Measurements from ENCODE around the gene FAM174B.

FAM174B gene

GRCh38 chr15:92603278-92603677 is 52.3 kb downstream of the FAM174B start:
- Histone ChIP-seq H3K4me2 (ENCODE audit: low read depth, low read length) (no peak overlapping the region), H4K20me1 (ENCODE audit: insufficient read depth, low read length) (no peaks in the 10 kb centered on the region), H3K9me3 (replicated peaks; ENCODE audit: insufficient read depth, low read length) (no peaks in the 10 kb centered on the region), H3K27me3 (replicated peaks; ENCODE audit: insufficient read depth, low read length) (no peaks in the 10 kb centered on the region), H2AFZ (ENCODE audit: low read length) (no peak overlapping the region), H3K27ac (ENCODE audit: low read length) (no peak overlapping the region), H3K79me2 (ENCODE audit: low read length) (no peaks in the 10 kb centered on the region), H3K4me3 (ENCODE audit: low read length) (no peak overlapping the region), H3F3A (ENCODE audit: insufficient read depth, low read length) (no peaks in the 10 kb centered on the region), H3K4me1 (ENCODE audit: low read length) (no peaks in the 10 kb centered on the region), H3K9me2 (replicated peaks; ENCODE audit: insufficient read depth, low read length) (no peaks in the 10 kb centered on the region), H3K9ac (ENCODE audit: low read length) (no peak overlapping the region), H3K36me3 (replicated peaks; ENCODE audit: insufficient read depth, low read length) (no peaks in the 10 kb centered on the region)
- DNase-seq: no peak
- TF ChIP-seq CTCF (IDR thresholded peaks at IDR 0.05; ENCODE audit: low read length) (no peak), EZH2phosphoT487 (IDR thresholded peaks at IDR 0.05; ENCODE audit: low read length) (no peak), EZH2 (optimal IDR thresholded peaks at IDR 0.05; ENCODE audit: low read depth, low read length) (no peak)

DNA sequence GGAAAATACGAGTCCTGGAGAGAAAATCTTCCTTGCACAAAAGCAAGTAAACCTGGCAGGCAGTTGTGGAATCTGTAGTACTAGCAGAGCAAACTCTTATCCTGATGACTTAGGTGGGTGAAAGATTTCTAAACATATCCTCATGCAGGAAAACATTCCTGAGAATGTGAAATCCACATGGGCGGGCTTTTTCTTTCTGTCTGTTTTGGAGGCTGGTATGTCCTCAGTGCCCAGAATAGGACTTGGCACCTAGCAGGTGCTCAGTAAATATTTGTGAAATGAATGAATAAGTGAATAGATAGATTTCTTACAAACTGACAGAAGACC is 53.3 kb downstream of the FAM174B start:
- TF ChIP-seq EZH2phosphoT487 (IDR thresholded peaks at IDR 0.05; ENCODE audit: low read length): no peak
- no peaks in the 10 kb centered on the region for H3K4me1 ChIP-seq (ENCODE audit: low read length)
- H3K4me3 ChIP-seq (ENCODE audit: low read length): no peak overlapping the region
- no peak overlapping the region for H3K9ac ChIP-seq (ENCODE audit: low read length)
- H3F3A ChIP-seq (ENCODE audit: insufficient read depth, low read length): no peaks in the 10 kb centered on the region
- H3K9me3 ChIP-seq (replicated peaks; ENCODE audit: insufficient read depth, low read length): no peaks in the 10 kb centered on the region
- H4K20me1 ChIP-seq (ENCODE audit: insufficient read depth, low read length): no peaks in the 10 kb centered on the region
- no peak overlapping the region for H3K27ac ChIP-seq (ENCODE audit: low read length)
- no peaks in the 10 kb centered on the region for H3K36me3 ChIP-seq (replicated peaks; ENCODE audit: insufficient read depth, low read length)
- H2AFZ ChIP-seq (ENCODE audit: low read length): no peak overlapping the region
- H3K27me3 ChIP-seq (replicated peaks; ENCODE audit: insufficient read depth, low read length): no peaks in the 10 kb centered on the region
- DNase-seq: no peak
- no peaks in the 10 kb centered on the region for H3K9me2 ChIP-seq (replicated peaks; ENCODE audit: insufficient read depth, low read length)
- H3K4me2 ChIP-seq (ENCODE audit: low read depth, low read length): no peak overlapping the region
- no peaks in the 10 kb centered on the region for H3K79me2 ChIP-seq (ENCODE audit: low read length)

DNA sequence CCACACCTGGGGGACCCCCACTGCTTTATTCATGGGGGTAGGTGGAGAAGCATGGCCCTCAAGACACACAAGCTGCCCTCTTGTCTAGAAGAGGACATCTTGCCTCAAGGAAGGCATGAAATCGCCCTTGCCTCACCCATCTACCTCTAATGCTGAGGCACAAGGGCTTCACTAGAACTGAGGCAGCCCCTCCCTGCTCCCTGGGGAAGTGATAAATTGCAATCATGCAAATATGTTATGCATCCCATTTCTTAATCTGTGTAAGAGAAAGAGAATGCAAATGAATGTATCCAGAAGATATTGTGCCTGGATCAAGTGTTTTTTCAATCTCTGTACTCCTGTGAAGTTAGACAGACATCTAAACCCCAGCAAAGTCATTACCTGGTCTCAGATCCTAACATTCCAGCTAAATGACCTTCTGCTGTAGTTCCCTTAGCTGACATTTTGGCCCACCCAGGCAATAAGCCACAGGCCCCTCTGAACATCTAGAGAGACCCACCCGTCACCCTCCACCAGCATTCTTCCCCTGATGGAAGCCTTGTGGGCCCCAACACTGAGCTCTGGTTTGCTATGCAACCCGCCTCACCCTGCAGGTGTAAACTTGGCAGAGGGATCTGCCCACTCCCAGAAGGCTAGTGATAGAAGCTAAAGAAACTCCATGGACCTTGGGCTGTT is 53.8 kb downstream of the FAM174B start:
- Histone ChIP-seq H3F3A (ENCODE audit: insufficient read depth, low read length) (no peaks in the 10 kb centered on the region), H3K27me3 (replicated peaks; ENCODE audit: insufficient read depth, low read length) (no peaks in the 10 kb centered on the region), H3K4me2 (ENCODE audit: low read depth, low read length) (no peak overlapping the region), H3K9me3 (replicated peaks; ENCODE audit: insufficient read depth, low read length) (no peaks in the 10 kb centered on the region), H3K79me2 (ENCODE audit: low read length) (no peaks in the 10 kb centered on the region), H4K20me1 (ENCODE audit: insufficient read depth, low read length) (no peaks in the 10 kb centered on the region), H2AFZ (ENCODE audit: low read length) (no peak overlapping the region), H3K9me2 (replicated peaks; ENCODE audit: insufficient read depth, low read length) (no peaks in the 10 kb centered on the region), H3K4me3 (ENCODE audit: low read length) (no peak overlapping the region), H3K4me1 (ENCODE audit: low read length) (no peaks in the 10 kb centered on the region), H3K36me3 (replicated peaks; ENCODE audit: insufficient read depth, low read length) (no peaks in the 10 kb centered on the region), H3K27ac (ENCODE audit: low read length) (no peak overlapping the region), H3K9ac (ENCODE audit: low read length) (no peak overlapping the region)
- TF ChIP-seq EZH2phosphoT487 (IDR thresholded peaks at IDR 0.05; ENCODE audit: low read length): no peak
- no peak for TF ChIP-seq EZH2 (optimal IDR thresholded peaks at IDR 0.05; ENCODE audit: low read depth, low read length)
- TF ChIP-seq CTCF (IDR thresholded peaks at IDR 0.05; ENCODE audit: low read length): no peak
- no peak for DNase-seq

DNA sequence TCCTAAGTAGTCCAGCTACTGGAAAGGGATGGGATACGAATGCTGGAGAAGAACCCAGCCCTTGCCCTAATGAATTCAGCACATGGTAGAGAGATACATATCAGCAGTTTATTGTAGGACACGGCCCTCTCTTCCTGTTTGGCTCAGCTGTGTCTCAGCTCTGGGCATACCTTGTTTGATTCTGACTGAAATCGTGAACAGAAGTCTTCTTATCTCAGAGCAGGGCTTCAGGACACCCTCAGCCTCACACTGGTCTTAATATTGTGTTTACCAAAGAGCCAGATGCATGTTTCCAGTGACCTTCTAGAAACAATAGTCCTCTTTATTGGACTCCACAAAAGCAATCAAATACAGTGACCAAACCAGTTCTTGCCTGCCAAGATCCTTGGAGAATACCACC is 54.7 kb downstream of the FAM174B start:
- H3K9me2 ChIP-seq (replicated peaks; ENCODE audit: insufficient read depth, low read length): no peaks in the 10 kb centered on the region
- H3K36me3 ChIP-seq (replicated peaks; ENCODE audit: insufficient read depth, low read length): no peaks in the 10 kb centered on the region
- no peaks in the 10 kb centered on the region for H3K4me1 ChIP-seq (ENCODE audit: low read length)
- no peak overlapping the region for H3K9ac ChIP-seq (ENCODE audit: low read length)
- no peak overlapping the region for H3K4me3 ChIP-seq (ENCODE audit: low read length)
- no peak overlapping the region for H3K4me2 ChIP-seq (ENCODE audit: low read depth, low read length)
- no peak overlapping the region for H3K27ac ChIP-seq (ENCODE audit: low read length)
- TF ChIP-seq EZH2 (optimal IDR thresholded peaks at IDR 0.05; ENCODE audit: low read depth, low read length) (no peak), CTCF (IDR thresholded peaks at IDR 0.05; ENCODE audit: low read length) (no peak), EZH2phosphoT487 (IDR thresholded peaks at IDR 0.05; ENCODE audit: low read length) (no peak)
- H3K9me3 ChIP-seq (replicated peaks; ENCODE audit: insufficient read depth, low read length): no peaks in the 10 kb centered on the region
- no peaks in the 10 kb centered on the region for H4K20me1 ChIP-seq (ENCODE audit: insufficient read depth, low read length)
- no peaks in the 10 kb centered on the region for H3K27me3 ChIP-seq (replicated peaks; ENCODE audit: insufficient read depth, low read length)
- no peaks in the 10 kb centered on the region for H3K79me2 ChIP-seq (ENCODE audit: low read length)
- DNase-seq: no peak
- H3F3A ChIP-seq (ENCODE audit: insufficient read depth, low read length): no peaks in the 10 kb centered on the region
- no peak overlapping the region for H2AFZ ChIP-seq (ENCODE audit: low read length)

Data from MM.1S (cell line).